T-helper 1 cell treated with Interleukin-12 subunit alpha and Interleukin-12 subunit beta and Interleukin-4 antibody, amounts not matched to agents 30 μg/mL and 1 μg/mL, for 36 hours (primary cell): ENCODE measurements around the gene GALNT3.

ENCODE experiments used
- H3K27ac Mint-ChIP-seq: one replicate; pipeline ENCODE4 v1.8.0; 2021; ENCODE audit warnings: mild to moderate bottlenecking, mixed read lengths
- H3K27me3 Mint-ChIP-seq: one replicate; pipeline ENCODE4 v1.8.0; 2021; ENCODE audit warnings: low read depth, mixed read lengths
- H3K36me3 Mint-ChIP-seq: one replicate; pipeline ENCODE4 v1.8.0; 2021; ENCODE audit warnings: low read depth, mixed read lengths
- H3K4me1 Mint-ChIP-seq: one replicate; pipeline ENCODE4 v1.8.0; 2021; ENCODE audit warnings: low read depth, mixed read lengths
- H3K4me3 Mint-ChIP-seq: one replicate; pipeline ENCODE4 v1.8.0; 2021; ENCODE audit warnings: mild to moderate bottlenecking, moderate library complexity, mixed read lengths
- H3K9me3 Mint-ChIP-seq: one replicate; pipeline ENCODE4 v1.8.0; 2021; ENCODE audit warnings: mixed read lengths

Gene GALNT3

DNA sequence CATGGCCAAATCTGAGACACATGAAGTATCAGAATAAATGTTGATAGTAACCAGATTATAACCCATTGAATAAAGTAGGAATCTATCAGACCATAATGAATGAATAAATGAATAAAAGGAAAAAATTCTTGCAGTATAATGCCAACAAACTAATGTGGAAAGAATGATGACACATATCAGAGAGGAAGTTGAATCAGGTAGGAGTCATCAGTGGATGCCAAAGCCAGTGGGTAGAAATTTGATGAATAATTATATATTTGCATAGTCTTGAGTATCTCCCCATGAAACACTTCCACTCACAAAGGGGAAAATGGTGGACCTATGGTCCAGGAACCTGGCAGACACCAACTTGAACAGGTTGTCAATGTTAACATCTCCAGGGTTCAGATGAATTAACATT lies 68.6 kb downstream of the GALNT3 start:
- Mint-ChIP-seq H3K9me3 (no peaks in the 10 kb centered on the region), H3K4me1 (no peaks in the 10 kb centered on the region), H3K4me3 (no peak overlapping the region), H3K36me3 (no peaks in the 10 kb centered on the region), H3K27me3 (peaks cover 3% of the 10 kb centered on the region), H3K27ac (no peak overlapping the region)

DNA sequence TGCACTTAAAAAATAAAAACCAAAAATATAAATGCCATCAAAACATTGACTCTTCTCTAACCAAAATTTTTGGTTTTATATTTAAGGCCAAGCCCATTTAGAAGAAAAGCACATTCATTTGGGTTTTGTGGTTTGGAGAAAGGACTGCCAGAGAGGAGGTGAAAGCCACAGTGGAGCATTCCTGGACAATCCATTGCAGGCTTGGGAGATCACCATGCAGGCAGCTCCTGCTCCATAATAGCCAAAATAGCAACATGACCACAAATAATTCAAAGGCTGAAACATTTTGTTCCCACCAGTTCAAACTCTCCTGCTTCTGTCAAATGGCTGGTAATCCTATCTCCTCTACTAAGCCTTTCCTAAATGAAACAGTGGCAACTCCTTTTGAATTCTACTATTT lies 73.5 kb downstream of the GALNT3 start:
- Mint-ChIP-seq H3K4me3 (no peak overlapping the region), H3K4me1 (no peaks in the 10 kb centered on the region), H3K27me3 (peaks cover 3% of the 10 kb centered on the region), H3K27ac (no peak overlapping the region), H3K9me3 (no peaks in the 10 kb centered on the region), H3K36me3 (no peaks in the 10 kb centered on the region)

DNA sequence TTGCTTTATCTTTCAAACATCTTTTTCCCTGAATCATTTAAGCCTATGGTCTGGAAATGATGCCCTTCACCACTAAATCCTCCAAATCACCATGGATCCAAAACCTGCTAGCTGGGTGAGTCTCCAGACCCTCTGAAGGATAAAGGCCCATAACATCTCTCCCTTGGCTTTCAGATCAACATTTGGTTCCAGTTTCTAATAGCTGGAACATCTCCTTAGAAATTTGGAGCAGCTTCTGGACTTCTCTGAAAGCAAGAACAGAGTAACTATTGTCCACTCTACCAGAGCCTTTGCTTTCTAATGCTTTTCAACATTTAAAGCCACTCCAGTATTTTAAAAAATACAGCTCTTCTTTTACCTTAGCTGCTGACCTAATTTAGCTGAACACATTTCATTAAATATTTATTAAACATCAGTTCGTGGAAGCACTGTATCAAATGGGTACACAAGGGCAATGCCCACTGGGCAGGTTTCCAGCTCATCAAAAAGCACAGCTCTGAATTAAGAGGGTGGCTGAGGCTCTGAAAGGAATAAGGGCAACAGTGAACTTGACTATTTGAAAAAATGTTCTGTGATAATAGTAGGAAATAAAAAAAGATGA lies 75.3 kb downstream of the GALNT3 start:
- peaks cover 3% of the 10 kb centered on the region for H3K27me3 Mint-ChIP-seq
- no peaks in the 10 kb centered on the region for H3K9me3 Mint-ChIP-seq
- H3K4me3 Mint-ChIP-seq = no peak overlapping the region
- H3K27ac Mint-ChIP-seq = no peak overlapping the region
- H3K36me3 Mint-ChIP-seq = no peaks in the 10 kb centered on the region
- no peaks in the 10 kb centered on the region for H3K4me1 Mint-ChIP-seq

DNA sequence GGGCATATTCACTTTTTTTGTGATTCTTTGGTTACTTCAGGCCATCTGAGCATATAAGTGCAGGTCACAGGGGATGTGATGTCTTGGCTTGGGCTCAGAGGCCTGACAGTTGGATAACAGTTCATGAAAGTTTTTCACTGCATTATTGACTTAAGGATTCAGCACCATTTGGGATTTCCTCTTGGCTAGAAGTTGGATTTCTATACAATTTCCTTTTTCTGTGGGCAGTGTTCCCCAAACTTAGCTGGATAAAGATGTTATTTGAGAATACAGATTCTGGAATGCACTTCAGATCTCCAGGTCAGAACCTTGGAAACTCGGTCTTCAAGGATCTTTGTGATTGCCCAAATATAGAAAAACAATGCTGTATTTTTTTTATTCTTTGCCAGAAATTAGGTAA lies 78.0 kb downstream of the GALNT3 start:
- no peaks in the 10 kb centered on the region for H3K4me1 Mint-ChIP-seq
- H3K4me3 Mint-ChIP-seq = no peak overlapping the region
- no peak overlapping the region for H3K27ac Mint-ChIP-seq
- peaks cover 3% of the 10 kb centered on the region for H3K27me3 Mint-ChIP-seq
- no peaks in the 10 kb centered on the region for H3K9me3 Mint-ChIP-seq
- H3K36me3 Mint-ChIP-seq = no peaks in the 10 kb centered on the region

DNA sequence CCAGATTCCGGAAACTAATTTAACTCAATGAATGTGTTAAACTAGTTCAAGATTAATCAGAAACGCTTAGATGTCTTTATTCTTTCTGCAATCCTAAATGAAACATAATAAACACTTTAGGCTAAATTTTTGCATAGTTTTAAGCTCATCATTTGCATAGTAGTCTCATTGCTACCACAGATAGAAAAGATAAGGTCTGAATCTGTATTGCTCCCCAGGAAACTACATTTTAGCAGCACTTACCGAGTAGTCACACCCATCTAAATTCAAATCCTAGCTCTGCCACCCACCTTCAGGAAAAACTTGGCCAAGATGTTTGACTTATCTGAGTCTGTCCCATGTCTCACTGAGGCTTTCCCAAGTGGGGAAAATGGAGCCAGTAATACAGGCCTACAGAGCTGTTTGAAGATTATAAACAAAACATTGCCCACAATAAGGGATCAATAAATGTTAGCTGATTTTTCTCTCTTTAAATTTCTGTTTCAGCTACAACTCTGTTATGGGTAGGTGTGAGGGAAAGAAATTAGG lies 87.0 kb downstream of the GALNT3 start:
- Mint-ChIP-seq H3K4me3 (no peak overlapping the region), H3K36me3 (no peaks in the 10 kb centered on the region), H3K4me1 (no peaks in the 10 kb centered on the region), H3K27ac (no peak overlapping the region), H3K27me3 (no peaks in the 10 kb centered on the region), H3K9me3 (no peaks in the 10 kb centered on the region)

DNA sequence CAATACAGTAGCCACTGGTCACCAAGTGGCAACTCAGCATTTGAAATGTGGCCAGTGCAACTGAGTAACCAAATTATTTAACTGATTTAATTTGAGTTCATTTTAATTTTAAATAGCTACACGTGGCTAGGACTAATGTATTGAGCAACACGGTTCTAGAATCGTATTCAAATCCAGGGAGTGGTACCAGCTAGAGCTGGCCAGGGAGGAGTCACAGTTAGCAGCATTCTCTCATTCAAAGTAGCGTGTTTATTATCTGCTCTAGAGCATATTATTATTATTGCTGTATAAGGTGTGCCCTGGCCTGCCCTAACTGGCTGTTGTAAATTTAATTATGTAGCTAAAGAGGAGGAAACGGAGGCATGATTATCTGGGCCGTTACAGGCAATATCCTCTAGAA lies 92.9 kb downstream of the GALNT3 start:
- H3K27me3 Mint-ChIP-seq = peaks cover 17% of the 10 kb centered on the region
- H3K4me1 Mint-ChIP-seq = no peaks in the 10 kb centered on the region
- H3K4me3 Mint-ChIP-seq = no peak overlapping the region

DNA sequence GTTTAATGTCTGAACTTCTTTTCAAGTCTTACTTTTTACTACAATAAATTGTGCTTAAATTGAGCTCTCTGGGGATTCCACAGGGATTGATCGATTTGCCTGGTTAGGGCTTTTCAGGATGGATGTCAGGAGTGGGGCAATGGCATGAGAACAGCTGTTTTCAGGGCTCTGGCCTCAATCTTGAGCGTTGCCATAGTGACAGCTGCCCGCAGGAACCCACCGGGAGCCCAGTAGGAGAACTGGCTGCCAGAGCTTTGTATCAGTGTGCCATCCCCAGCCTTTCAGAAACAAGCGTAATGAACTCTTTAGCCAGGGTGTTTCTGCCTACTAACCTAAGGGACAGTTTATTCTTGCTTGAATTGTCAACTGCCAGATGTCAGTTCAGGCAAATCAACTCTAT lies 93.5 kb downstream of the GALNT3 start:
- no peaks in the 10 kb centered on the region for H3K36me3 Mint-ChIP-seq
- H3K4me3 Mint-ChIP-seq = no peak overlapping the region
- H3K27ac Mint-ChIP-seq = no peak overlapping the region
- H3K27me3 Mint-ChIP-seq = peaks cover 17% of the 10 kb centered on the region
- H3K4me1 Mint-ChIP-seq = no peaks in the 10 kb centered on the region
- no peaks in the 10 kb centered on the region for H3K9me3 Mint-ChIP-seq

More for the DNA sequence above, 92.9 kb downstream of the GALNT3 start:
- Mint-ChIP-seq H3K36me3 (no peaks in the 10 kb centered on the region), H3K27ac (no peak overlapping the region), H3K9me3 (no peaks in the 10 kb centered on the region)

DNA sequence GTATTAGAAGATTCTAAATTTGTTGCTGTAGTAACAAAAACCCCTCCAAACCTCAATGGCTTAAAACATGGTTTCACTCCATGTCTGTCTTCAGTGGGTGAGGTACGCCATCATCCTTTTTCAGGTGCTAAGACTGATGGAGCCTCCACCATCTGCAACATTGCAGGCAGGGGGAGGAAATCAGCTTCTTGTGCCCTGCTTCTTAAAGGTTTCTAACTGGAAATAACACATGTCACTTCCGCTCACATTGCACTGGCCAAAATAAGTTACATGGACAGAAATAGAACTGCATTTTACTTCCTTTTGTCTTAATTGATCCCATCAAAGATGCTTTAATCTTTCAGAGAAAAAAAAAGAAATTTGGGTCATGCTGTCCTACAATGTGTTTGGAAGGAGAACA lies 94.1 kb downstream of the GALNT3 start:
- Mint-ChIP-seq H3K4me3 (no peak overlapping the region), H3K4me1 (no peaks in the 10 kb centered on the region), H3K27me3 (peaks cover 17% of the 10 kb centered on the region), H3K36me3 (no peaks in the 10 kb centered on the region), H3K9me3 (no peaks in the 10 kb centered on the region), H3K27ac (no peak overlapping the region)

DNA sequence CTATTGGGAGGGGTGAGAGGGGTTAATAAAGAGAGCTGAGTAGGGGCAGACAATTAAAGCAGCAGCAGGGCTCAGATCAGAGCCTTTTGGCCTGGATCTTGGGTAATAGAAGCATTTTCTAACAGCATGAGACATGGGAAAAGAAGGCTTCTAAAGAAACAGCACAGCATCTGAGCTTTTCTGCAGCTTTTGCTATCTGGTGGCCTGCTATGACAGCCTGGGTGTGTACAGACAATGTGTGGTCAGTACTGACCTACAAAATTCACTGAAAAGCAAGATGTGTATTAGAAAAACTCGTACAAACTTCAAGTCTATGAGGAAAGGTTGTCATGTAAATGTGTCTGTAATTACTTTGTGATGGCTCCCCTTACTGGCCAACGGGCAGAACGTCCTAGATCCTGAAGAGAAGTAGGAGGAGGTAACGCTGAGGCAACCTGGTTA lies 95.6 kb downstream of the GALNT3 start:
- peaks cover 17% of the 10 kb centered on the region for H3K27me3 Mint-ChIP-seq
- H3K4me1 Mint-ChIP-seq = no peaks in the 10 kb centered on the region
- no peaks in the 10 kb centered on the region for H3K9me3 Mint-ChIP-seq
- H3K27ac Mint-ChIP-seq = no peak overlapping the region
- H3K4me3 Mint-ChIP-seq = no peak overlapping the region
- no peaks in the 10 kb centered on the region for H3K36me3 Mint-ChIP-seq

DNA sequence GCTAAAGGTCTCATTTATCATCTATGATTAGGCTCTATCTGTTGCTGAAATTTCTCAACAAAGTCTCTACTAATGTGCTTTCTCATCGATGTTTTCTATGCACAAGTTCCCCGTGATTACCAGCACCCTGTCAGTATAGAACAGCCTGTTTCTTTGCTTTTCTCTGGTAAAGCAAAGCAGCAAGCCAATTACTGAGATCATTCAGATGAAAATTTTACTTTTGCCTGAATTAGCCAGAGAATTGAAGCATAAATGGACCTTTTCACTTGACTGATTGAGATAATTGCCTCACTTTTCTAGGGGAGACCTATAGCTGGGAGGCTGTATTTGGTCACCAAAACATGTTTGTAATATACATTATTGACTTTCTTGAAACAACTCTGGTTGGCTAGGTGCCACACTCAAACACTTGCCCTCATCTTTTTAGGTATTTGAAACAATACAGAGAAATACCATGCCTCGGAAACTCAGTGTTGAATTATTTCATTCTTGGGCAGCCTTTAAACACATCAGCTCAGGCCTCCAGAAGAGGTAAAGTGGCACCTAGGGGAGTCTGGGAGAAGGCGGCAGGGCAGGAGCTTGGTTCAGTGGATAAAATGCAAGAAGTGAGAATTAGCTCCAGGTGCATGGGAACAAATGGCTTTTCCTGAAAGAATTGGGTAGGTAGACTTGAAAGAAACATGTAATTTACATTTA lies 96.2 kb downstream of the GALNT3 start:
- Mint-ChIP-seq H3K4me3 (no peak overlapping the region), H3K4me1 (no peaks in the 10 kb centered on the region), H3K9me3 (no peaks in the 10 kb centered on the region), H3K27me3 (peaks cover 17% of the 10 kb centered on the region), H3K27ac (no peak overlapping the region), H3K36me3 (no peaks in the 10 kb centered on the region)
